GM21367 (cell line): ENCODE measurements around the gene SFN.
"Not testable (repeated sequence)": the region's sequence is repeated elsewhere in the genome, so short reads cannot be mapped to it uniquely, and the experiment has no call there.

Source experiments
- ATAC-seq: cut with Tn5 transposase; IDR thresholded peaks from one replicate; pipeline ENCODE4 v1.9.1; 2021; ENCODE audit not compliant: unreplicated experiment

Gene SFN

GRCh38 chr1:26862781-26863684 lies at the start of gene SFN:
SFN (plus strand) TSS chr1:26863149; CDS start chr1:26863213, 64 bp downstream.
- ATAC-seq = no peak

GRCh38 chr1:26814377-26814776 lies 48.6 kb upstream of the SFN start:
- ATAC-seq = no peak

GRCh38 chr1:26814893-26815292 lies 48.1 kb upstream of the SFN start:
- no peak for ATAC-seq

- ATAC-seq = no peak
Measured at GRCh38 chr1:26820784-26821269, 42.1 kb upstream of the SFN start.

GRCh38 chr1:26822737-26823395 lies 40.1 kb upstream of the SFN start:
- ATAC-seq = no peak

- ATAC-seq = no peak
Measured at GRCh38 chr1:26824731-26825130, 38.2 kb upstream of the SFN start.

- peak; percentile 65 for ATAC-seq
Measured at GRCh38 chr1:26826261-26827105, 36.5 kb upstream of the SFN start, which contains the start of gene ZDHHC18. ZDHHC18 (plus strand) TSS chr1:26826688; CDS start chr1:26826805, 117 bp downstream.

GRCh38 chr1:26827106-26827604 lies 35.8 kb upstream of the SFN start:
- no peak for ATAC-seq

- no peak for ATAC-seq
Measured at GRCh38 chr1:26827663-26828062, 35.3 kb upstream of the SFN start.

GRCh38 chr1:26828411-26828991 lies 34.4 kb upstream of the SFN start:
- ATAC-seq = no peak

GRCh38 chr1:26829184-26829911 lies 33.6 kb upstream of the SFN start:
- ATAC-seq = no peak

- no peak for ATAC-seq
Measured at GRCh38 chr1:26831059-26831458, 31.9 kb upstream of the SFN start.

- ATAC-seq = no peak
Measured at GRCh38 chr1:26831546-26832248, 31.3 kb upstream of the SFN start.

- no peak for ATAC-seq
Measured at GRCh38 chr1:26832249-26832960, 30.5 kb upstream of the SFN start.

GRCh38 chr1:26833432-26834405 lies 29.2 kb upstream of the SFN start:
- ATAC-seq = peak; percentile 70

GRCh38 chr1:26837665-26838064 lies 25.3 kb upstream of the SFN start:
- ATAC-seq = not testable (repeated sequence)
